Left kidney (tissue), 2 donors: ENCODE data around the gene SLC30A4. TPM values are rescaled to one million over a fixed set of nuclear protein-coding genes. Genes with fewer than 3 reads are reported as not detected.

Experiments
- DNase-seq: peaks from one replicate; pipeline ENCODE4 v3.0.0-alpha.2; 2013
- polyA plus RNA-seq: library from polyadenylated mRNA; unstranded; fragments of 120-200 nt; gene quantifications from one replicate; pipeline ENCODE4 v1.2.1, GENCODE V29; 2013; ENCODE audit not compliant: insufficient read length

Gene SLC30A4
- polyA plus RNA-seq, 1 donor, result 11.3 TPM

DNA sequence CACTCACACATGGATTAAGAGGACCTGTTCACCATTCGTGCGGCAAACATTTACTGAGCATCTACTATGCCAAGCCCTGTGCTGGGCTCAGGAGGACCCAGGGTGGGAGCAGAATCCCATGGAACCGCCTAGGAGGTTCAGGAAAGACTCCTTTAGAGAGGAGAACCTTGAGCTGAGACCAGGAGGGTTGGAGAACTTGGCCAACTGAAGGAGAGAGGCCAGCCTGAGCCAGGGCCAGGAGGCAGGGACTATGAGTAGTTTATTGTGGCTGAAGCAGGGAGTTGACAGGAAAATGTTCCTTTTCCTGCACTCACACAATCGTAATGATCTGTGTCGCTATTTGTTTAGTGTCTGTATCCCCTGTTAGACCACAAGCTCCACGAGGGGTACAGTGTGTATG is 71.3 kb downstream of the SLC30A4 start:
- no peak for DNase-seq

DNA sequence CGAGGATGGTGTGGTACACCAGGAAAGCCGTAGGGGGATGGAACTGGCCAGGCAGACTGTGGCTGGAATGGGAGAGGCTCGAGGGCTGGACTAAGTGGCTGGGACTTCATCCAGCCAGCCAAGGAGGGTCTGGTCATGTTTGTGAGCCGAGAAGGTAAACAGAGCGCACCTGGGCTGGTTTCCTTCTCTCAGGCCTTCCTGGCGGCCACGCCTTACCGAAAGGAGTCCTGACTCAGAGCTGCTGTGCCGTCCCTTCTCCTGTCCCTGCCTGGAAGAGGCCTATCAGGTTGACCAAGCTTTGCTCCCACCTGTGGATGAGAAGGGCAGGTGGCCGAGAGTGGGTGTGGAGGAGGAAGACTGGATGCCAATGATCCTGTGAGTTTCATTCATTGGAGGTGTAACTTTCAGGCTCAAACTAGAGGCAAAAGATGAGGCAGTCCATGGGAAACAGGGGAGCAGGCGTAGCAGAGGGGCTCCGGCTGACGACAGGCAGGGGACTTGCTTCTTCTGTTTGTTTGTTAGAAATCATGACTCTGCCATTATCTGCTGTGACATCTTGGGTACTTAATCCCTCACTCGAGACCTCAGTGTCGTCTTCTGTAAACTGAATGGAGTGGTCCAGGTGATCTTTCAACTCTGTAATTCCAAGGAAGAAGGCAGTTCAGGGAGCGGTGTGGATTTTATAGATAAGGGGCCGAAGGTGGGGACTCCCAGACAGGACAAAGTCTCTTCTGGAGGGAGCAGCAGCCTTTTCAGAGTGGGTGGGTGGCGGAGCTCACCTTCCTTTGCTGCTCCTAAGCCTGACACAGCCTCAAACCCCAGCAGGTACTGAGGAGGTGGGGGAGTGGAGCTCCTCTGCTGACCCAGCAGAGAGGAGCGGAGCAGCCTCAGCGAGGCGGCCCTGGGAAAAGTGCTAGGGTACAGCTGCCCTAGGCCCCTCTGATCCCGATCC is 72.4 kb downstream of the SLC30A4 start:
- no peak for DNase-seq

DNA sequence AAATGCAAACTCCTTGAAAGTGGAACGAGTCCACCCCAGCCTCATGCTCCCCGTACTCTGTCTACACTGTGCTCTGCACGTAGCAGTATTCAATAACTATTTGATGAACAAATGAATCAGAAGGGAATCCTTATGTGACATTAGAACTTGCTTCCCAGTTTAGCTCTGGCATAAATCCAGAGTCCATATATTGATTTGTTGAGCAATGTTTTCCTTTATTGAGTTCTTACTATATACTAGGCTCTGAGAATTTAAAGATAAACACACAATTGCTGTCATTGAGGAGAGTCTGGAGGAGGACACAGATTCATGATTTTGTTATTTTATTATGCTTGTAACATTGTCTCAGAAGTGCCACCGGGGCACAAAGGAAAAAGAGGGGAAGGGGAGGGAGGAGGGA is 73.2 kb downstream of the SLC30A4 start:
- no peak for DNase-seq

DNA sequence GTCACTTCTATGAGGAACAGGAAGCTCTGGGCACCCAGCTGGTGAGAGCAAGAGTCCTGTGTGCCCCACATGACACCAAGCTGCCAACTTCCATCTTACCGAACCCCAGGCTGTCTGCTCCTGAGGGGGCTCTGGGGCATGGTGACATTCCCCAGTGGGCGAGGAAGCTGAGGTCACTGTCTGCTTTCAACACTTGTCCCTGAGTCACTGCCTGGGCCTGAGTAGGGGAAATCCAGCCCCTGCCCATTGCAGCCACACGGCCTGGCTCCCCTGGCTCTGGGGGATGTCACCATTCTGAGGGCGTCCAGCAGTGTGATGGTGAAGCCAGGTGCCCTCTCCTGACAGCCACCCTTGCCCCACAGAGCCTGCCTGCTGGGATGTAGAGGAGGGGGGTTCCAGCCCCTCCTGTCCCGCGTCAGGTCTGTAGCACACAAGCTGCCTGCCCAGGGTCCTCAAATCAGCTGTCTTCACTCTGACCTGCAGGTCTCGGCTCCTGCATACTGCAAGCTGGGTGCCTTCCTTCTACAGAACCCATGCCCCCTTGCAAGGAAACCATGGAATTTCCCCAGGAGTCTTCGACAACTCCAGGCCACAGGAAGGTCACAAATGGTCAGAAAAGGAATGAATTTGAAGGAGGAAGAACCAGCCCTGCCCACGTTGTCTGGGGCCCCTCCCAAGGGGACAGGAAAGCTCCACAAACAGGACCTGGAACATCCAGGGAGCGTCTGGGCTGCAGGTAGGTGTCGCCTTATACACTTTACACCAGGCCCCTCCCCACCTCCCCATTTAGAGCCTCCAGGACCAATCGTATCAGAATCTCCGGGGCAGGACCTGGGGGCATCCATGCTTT is 74.3 kb downstream of the SLC30A4 start:
- DNase-seq, result no peak

DNA sequence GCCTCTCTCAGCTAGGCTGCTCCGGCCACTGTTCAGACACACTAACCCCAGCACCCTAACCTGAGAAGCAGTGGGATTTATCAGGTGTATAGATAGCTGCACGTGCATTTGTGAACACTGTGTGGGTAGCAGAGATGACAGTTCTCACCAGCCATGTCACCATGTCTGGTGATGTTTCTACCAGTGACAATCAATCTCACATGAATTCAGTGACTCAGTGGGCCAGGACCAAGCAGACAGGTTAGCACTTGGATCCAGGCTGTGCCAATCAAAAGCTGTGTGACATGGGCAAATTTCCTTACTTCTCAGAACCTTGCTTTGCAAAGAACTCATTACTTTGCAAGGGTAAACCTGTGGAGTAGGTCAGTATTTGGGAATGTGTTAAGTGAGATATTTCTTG is 78.9 kb downstream of the SLC30A4 start:
- DNase-seq, result no peak

DNA sequence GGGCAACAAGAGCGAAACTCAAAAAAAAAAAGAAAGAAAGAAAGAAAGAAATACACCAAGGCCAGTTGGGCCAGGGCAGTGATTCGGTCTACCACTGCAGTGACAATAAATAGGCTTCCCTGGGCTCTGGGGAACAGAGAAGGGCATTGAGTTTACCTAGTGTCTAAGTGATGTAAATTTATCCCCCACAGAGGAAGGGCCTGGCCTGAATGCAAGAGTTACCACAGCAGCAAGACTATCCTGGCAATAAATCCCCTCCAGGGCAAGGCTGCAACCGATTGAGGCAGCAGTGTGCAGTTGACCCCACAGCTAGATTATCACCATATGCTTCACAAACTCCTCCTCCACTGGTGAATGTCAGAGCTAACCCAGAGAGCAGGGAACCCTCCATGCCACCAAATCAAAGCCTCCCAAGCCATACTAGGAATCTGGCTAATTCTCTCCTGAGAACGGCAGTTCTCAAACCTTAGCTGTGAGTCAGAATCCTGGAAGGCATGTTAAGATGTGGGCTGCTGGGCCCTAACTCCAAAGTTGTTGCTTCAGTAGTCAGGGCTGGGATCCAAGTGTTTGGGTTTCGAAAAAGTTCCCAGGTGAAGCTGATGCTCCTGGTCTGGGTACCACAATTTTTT is 79.9 kb downstream of the SLC30A4 start:
- no peak for DNase-seq

DNA sequence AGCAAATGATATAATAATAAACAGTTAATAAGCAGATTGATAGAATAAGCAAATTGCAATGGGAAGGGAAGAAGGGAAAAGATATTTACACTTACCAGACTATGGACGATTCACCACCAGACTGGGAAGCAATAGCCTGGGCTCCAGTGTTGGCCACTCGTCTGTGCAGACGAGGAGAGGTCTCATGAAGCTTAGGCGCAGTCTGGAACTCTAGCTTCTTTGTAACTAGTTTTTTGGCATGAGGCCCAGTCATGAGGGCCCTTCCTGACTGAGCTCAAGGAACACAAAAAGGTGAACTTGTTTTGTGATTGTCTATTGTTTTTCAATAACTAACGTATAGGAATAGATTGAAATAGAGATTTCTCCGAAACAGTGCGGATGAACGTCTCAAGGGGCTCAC is 80.9 kb downstream of the SLC30A4 start:
- no peak for DNase-seq

DNA sequence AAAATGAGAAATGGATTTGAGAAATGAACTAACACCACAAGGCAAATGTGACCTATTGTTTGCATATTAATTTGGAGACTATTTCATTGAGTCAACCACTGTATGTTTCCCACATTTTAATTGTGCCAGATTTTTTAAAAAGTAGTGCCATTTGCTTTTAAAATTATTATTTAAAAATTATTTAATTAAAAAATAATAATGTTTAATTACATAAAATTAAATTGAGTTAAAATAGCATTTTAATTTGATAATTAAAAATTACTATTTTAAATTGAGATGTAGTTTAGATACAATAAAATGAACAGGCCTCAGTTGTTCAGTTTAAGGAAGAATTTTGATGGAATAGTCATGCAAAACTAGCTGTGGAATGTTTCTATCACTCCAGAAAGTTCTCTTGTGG is 81.5 kb downstream of the SLC30A4 start:
- no peak for DNase-seq

DNA sequence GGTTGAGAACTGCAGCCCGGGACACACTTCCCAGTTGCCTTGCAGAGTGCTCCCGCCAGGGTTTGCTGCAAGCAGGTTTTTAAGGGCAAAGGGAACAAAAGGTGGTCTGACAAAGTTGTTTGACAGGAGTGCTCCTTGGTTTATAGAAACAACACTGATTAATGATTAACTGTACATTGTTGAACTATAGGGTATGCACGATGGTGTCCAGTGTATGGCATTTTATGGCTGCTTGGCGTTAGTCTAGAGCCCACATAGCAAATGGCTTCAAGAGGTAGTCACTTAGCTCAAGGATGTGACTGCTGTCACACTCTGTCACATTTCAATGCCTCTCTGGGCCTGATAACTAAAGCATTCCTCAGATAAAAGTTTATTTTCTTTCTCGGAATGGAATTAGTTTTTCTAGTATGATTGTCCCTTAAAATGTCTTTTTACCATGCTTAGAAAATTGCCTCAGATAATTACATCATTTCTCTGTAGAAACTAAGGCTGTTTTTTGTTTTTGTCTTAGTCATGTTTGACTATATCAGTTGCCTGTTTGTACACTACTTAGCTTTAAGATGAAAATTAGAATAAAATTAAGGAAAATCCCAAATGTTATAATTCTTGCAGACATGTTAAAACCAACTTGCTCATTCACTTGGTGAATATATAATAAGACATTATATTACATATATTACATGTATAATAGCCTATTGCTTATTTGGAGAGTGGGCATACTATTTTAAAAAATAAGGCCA is 82.9 kb downstream of the SLC30A4 start:
- no peak for DNase-seq

DNA sequence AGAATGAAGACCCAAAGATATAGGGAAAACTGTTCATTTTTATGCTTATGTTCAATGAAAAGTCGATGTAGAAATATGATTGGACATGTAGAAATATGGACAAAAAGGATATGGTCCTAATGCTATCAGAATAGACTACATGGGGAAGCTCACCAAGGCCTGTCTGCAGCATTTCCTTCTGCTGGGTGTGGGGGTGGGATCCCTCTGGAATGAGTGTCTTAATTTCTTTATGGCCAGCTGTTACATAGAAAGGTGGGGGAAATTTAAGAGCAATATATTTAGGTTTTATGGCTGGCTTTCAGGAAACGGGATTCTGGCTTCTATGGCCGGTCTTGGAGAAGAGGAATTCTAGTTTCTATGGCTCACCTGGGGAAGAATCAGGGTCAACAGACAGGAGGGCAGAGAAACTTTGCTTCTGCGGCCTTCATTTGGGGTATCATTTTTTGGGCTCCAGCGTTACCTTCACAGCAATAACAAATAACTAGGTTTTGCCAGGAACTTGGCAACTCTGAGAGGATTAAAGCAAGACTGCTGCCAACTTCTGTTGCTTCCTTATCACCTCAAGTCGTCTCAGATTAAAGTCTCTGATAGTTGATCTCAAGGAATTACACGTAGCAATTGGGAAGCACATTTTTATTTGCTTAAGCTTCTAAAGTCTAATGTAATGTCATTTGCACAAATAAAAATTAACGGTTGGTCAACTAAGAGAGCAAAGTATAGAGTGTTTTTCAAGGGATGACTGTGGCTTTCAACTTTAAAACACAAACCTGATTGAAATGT is 87.2 kb downstream of the SLC30A4 start:
- DNase-seq, result no peak

DNA sequence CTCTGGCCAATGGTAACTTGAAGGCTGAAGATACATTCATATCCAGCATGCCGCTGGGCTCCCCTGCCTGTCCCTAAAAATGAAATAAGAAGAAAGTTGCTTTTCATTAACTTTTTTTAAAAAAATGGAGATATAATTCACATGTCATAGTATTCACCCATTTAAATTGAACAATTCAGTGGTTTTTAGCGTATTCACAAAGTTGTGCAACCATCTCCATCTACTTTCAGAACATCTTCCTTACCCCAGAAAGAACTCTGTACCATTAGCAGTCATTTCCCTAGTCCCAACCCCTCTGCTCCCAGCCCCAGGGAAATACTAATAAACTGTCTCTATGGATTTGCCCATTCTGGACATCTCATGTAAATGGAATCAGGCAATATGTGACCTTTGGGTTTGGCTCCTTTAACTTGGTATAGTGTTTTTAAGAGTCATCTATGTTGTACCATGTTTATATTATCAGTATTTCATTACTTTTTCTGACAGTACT is 88.4 kb downstream of the SLC30A4 start:
- no peak for DNase-seq

DNA sequence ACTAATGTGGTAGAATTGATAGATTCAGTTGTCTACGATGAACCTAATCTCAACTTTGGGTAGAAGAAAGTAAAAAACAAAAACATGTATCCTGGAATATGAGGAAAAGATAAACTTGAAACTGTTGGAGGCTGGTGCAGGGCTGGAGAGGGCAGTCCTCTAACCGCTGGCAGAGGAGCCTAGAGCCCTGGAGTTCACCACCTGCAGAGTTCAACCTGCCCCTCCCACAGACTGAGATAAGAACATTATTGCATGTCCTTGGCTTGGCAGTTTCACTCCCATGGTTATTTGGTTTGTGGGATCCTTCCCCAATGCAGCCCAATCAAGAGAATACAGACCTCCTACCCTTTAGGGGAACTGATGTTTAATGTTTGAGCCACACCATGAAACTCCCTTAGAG is 91.0 kb downstream of the SLC30A4 start:
- DNase-seq, result no peak

DNA sequence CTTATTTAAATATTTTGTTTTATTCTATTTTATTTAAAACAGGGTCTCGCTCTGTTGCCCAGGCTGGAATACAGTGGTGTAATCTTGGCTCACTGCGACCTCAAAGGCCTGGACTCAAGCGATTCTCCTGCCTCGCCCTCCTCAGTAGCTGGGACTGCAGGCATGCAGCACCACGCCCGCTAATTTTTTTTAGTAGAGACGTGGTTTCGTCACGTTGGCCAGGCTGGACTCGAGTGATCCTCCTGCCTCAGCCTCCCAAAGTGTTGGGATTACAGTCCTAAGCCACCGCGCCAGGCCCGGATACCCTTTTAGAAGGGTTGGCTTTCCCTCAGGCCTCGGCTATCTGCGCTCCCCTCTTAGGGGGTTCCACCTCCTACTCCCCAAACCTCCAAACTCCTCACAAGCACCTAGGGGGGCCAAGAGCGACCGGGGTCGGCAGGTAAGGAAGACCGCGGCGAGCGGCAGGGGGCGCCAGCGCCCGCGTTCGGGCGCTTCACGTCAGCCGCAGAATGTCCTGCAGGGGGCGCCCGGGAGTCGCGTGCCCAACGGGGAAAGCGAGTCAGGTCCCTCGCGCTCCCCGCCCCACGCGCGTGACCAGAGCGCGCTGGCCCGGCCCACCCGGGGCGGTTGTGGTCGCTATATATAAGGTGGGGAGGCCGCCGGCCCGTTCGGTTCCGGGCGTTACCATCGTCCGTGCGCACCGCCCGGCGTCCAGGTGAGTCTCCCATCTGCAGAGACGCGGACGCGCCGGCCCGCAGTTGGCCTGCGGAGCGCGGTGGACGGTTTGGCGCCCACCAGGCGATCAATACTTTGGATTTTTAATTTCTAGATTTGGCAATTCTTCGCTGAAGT is 92.4 kb downstream of the SLC30A4 start:
- peak; percentile 58 for DNase-seq

Other genes starting within 250 kb of the SLC30A4 start
- gene GATM, start 144.2 kb downstream of the SLC30A4 start, polyA plus RNA-seq, result 242 TPM
- gene BLOC1S6, start 64.6 kb upstream of the SLC30A4 start, polyA plus RNA-seq, result 53.3 TPM
- 20.0 TPM for gene SQOR, start 112.3 kb upstream of the SLC30A4 start, polyA plus RNA-seq